Activated CD8-positive, alpha-beta memory T cell treated with anti-CD3 and anti-CD28 coated beads for 24 hours (primary cell): ENCODE data around the gene TRIM72.
"Not testable (repeated sequence)": the region's sequence is repeated elsewhere in the genome, so short reads cannot be mapped to it uniquely, and the experiment has no call there.

Experiments used
- DNase-seq: peaks from one replicate; pipeline ENCODE4 v3.0.0-alpha.2; 2020

Gene TRIM72

DNA sequence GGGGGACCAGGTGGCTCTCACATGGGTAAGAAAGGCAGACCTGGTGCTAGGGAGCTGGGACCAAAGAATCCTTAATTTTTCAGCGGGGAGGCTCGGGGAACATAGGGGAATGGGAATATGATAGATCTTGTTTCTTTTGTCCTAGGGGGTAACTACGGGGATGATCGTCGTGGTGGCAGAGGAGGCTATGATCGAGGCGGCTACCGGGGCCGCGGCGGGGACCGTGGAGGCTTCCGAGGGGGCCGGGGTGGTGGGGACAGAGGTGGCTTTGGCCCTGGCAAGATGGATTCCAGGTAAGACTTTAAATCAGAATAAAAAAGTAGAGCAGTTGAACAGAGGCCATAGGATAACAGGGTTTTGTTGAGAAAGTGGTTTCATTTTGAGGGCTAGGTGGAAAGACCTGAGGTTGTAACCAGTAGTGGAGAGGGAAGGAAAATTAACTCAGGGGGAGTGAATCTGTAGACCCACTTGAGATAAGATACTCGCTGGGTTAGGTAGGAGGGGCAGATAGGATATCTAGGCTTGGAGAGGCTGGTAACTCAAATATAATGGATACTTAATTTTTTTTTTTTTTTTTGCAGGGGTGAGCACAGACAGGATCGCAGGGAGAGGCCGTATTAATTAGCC lies 23.0 kb upstream of the TRIM72 start:
- no peak for DNase-seq

DNA sequence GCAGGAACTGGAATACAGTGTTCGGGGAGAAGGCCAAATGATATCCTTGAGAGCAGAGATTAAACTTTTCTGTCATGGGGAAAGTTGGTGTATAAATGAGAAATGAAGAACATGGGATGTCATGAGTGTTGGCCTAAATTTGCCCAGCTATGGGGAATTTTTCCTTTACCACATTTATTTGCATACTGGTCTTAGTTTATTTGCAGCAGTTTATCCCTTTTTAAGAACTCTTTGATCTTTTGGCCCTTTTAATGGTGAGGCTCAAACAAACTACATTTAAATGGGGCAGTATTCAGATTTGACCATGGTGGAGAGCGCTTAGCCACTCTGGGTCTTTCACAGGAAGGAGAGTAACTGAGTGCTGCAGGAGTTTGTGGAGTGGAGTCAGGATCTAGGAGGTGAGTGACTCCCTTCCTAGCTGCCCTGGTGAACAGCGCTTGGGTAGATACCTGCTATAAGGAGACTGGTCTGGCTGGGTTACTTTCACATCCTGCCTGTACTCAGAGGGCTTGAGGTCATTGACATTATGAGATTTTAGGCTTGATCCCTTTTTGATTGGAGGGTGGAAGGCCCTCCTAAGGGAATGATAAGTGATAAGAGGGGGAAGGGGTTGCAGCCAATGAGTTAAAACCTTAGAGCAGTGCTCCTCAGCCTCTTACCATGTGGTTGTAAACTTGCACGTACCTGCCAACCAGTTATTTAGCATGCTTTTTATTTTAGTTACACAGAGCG lies 22.1 kb upstream of the TRIM72 start:
- DNase-seq, result no peak

DNA sequence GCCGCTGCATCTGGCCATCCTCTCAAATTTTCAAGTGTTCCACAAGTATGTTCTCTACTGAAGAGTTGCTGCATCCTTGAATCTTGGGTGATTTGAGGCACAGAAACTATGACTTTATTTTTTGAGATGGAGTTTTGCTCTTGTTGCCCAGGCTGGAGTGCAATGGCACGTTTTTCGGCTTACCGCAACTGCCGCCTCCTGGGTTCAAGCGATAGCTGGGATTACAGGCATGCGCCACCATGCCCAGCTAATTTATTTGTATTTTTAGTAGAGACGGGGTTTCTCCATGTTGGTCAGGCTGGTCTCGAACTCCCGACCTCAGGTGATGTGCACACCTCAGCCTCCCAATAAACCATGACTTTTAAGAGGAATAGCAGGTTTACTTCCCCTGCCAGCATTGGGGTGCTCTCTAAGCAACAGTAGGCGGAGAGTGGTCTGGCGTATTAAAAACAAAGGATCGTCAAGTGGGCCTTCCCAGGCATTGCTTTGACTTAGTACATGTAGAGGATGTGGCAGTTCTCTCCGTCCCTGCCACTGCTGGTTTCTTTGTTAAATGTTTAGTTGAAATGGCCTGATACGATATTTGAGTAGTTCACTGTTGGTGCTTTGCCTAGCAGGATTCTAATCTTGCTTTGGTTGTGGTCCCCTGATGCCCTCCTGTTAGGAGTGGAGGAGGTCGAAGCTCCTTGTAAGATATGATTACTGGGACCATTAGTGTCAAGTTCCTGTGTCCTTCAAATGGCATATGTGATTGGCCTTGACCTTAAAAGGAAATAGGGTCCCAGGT lies 20.9 kb upstream of the TRIM72 start:
- no peak for DNase-seq

DNA sequence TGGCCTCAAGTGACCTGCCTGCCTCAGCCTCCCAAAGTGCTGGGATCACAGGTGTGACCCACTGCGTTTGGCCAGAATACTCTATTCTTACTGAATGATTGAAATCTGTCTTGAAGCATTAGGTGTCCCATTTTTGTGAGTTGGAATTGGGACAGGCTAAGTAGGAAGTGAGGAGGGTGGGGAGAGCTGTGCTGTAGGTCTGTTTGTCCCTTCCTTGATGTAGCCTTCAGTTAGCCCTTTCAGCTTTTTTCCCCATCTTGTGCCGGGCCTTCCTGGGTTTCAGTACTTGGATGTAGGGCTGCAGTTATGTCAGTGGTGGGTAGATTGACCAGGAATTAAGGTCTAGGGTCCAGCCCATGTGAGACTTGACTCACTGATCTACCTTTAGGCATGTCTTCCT lies 20.0 kb upstream of the TRIM72 start:
- no peak for DNase-seq

DNA sequence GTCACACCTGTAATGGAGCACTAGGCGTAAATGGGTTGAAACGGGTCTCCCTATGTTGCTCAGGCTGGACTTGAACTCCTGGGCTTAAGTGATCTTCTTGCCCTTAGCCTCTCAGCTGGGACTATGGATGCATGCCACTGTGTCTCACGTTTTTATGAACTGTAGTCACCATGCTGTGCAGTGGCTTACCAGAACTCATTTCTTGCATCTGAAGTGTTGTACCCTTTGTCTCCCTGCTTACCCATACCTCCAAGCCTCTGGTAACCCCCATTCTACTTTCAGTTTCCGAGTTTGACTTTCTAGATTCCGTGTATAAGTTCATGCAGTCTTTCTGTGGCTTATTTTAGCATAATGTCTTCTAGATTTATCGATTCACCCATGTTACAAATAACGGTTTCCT lies 19.0 kb upstream of the TRIM72 start:
- no peak for DNase-seq

DNA sequence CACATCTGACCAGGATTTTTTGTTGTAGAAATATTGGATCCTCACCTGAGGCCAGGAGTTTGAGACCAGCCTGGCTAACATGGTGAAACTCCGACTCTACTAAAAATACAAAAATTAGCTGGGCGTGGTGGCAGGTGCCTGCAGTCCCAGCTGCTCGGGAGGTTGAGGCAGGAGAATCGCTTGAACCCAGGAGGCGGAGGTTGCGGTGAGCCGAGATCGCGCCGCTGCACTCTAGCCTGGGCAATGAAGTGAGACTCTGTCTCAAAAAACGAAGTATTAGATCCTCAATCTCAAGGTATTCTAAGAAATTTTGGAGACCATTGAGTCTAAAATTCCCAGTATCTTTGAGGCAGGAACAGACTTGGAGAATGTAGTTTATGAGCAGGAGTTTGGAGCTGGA lies 18.1 kb upstream of the TRIM72 start:
- DNase-seq, result not testable (repeated sequence)

DNA sequence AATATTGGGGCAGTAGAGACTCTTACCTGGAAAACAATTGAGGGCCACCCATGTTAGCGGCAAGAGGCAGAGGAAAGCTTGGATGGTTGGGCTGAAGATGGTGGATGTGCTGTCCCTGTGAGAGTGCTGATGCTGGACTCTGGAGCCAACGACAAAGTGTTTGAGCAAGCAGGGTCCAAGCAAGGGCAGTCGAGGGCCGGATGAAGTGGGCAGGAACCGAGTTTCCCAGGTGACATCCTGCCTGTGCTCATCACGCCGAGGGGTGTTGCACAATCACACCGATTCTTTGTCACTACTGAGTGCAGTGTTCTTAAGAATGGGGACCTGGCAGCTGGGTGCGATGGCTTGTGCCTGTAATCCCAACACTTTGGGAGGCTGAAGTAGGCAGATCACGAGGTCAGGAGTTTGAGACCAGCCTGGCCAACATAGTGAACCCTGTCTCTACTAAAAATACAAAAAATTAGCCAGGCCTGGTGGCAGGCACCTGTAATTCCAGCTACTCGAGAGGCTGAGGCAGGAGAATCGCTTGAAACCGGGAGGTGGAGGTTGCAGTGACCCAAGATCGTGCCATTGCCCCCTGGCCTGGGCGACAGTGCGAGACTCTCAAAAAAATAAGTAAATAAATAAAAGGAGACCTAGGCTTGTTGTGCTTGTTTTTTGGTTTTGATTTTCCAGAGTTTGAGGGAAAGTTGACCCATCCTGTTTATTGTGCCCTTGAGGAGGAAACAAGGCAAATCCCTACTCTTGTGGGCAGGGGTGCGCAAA lies 17.4 kb upstream of the TRIM72 start:
- DNase-seq, result no peak

DNA sequence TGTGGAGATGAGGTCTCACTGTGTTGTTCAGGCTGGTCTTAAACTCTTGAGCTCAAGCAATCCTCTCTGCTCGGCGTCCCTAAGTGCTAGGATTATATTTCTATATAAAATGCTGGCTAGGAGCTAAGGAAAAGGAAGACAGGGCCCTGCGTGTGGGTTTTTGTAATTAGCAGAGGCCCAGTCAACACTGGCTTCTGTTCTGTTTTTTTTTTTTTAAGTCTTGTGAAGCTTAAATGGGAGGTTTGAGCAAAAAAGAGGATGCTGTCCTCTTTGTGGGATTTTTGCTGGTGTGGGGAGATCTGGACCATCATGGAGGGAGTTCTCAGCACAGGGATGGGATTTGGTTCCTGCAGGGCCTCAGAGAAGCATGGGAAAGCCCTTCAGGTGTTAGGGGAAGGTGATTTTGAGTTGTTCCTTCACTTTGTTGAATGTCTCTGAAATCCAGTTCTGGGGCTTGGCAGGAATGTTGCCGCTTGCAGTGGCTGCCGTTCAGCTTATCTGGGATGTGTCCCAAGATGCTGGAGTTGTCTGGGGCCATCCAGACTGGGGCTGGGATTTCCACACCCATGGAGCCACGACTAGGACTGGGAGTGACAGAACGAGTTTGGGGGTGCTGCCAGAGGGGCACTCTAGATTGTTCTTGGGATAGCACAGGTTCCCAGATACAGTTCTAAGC lies 15.6 kb upstream of the TRIM72 start:
- DNase-seq, result no peak

DNA sequence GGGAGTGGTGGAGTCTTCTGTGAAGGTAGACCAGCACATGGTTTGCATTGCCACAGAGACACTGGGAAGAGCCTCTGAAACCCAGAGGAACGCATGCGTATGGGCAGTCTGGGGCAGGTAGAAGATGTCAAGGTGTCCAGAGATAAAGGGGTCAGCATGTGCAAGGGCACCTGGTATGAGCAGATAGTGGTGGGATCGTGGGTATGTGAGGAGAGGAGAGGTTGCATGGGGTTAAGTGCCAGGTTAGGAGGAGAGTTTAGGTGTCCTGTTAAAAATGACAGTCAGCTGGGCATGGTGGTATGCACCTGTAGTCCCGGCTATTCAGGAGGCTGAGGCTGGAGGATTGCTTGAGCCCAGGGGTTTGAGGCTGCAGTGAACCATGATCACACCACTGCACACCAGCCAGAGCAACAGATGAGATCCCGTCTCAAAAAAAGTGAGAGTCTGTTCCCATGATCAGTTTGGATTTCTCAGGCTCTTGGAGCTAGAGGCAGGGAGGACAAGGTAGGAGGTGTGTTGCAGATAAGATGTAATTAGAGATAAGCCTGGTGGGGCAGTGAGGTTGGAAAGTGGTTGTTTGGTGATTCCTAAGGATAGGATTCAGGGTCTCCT lies 14.4 kb upstream of the TRIM72 start:
- no peak for DNase-seq

DNA sequence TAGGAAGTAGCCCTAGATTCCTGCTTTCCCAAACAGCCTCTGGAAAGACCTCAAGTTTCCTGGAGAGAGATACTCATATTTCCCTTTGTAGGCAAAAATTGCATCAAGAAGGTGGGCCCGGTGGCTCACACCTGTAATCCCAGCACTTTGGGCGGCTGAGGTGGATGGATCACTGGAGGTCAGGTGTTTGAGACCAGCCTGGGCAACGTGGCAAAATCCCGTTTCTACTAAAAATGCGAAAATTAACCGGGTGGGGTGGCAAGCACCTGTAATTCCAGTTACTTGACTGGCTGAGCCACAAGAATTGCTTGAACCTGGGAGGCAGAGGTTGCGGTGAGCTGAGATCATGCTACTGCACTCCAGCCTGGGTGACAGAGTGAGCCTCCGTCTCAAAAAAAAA lies 13.8 kb upstream of the TRIM72 start:
- DNase-seq, result not testable (repeated sequence)

DNA sequence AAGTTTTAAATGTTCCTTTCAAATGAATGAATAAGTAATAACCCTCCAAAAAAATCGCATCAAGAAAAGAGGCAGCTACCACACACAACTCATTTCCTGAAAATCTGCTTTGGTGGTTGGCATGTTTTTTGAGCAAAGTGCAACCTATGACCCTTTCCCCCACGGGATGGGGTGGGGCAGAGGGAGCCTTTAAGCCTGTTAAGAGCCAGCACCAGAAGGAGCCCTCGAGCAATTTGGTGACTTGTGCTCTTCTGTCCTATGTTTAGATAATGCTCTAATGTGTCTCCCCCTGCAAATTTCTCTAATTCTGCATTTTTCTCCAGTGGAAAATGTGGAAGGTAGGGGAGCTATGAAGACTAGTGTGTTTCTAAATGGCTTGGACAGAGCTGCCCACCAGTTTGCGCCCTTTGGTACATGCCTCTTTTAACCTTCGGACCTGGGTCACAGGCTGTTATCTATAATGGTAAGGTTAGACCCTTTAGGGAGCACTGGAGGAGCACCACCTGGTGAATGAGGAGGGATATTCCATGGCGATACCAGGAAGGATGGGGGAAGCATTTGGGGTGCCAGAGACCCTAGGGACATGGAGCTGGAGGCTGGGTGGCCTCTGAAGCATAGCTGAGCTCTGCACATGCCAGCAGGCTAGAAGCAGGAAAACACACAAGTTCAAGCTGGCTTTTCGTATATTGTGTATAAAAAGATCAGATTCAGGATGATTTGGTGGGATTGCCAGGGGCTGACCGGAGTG lies 12.9 kb upstream of the TRIM72 start:
- no peak for DNase-seq

DNA sequence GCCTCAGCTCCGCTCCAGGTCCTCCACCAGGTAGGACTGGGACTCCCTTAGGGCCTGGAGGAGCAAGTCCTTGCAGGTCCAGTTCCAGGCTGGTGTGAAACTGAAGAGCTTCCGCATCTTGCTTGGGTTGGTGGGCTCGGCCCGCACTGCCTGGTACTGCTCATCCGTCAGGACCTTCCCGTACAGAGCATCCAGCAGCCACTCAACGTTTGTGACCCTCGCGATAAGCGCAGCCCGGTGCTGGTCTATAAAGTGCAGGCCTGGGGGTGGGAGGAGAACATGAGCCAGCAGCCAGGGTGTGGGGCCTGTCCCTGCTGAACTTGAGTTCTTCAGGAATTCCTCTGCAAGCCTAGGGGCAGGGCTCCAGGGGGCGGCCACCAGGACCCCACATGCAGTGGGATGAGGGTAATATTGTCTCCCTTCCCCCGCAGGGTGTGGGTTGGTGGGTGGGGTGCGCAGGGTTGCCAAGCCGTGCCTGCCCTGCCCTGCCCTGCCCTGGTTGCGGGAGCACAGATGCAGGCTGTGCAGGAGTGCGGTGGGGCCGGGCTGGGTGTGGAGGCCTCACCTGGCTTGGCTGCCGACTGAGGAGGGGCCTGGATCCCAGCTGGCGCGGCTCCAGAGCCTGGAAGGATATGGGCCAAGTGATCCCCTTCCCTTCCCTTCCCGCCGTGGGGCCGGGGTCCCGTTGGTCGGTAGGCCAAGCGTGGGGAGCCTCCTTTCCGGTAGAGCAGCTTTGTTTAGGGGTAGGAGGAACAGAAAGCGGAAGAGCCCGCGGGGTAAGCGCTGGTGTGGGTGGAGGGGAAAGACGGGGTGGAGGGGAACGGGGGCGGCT lies 12.1 kb upstream of the TRIM72 start:
- peak; percentile 75 for DNase-seq

DNA sequence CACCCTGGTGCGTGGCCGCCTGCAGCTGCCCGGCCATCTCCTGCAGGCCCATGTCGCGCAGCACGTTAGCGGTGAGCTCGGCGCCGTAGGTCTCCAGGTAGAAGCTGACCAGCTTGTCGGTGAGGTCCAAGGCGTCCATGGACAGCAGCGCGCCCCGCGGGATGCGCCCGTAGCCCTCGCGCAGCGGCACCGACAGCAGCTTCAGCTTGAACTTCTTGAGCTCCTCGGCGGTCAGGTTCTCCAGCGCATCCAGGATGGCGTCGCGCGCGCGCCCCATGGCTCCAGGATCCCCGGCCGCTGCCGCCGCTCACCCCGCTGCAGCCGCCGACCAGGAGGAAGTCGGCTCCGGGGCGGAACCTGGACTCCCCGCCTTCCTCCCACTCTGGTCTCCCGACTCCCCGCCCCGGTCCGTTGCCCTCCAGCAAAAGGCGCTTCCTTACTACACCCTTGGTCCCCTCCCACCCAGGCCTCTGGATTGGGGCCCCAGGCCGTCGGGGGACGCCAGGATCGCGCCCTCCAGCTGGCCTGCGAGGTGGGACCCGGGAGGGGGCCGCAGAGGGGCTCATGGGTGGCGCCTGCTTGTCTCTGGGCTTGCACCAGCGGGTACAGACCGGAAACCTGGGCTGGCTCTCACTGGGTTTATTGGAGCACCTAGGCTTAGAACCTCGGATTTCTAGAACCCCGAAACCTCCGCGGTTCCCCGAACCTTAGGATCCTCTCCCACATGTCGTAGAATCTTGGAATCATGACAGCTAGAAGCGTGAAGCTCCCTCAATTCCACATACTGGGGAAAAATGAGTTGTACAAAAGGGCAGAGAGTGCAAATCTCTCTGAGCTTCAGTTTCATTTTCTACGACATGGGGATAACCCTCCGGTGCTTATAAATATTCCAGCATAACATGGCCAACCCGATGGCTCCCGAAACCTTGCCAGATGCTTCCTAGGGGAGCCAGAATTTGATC lies 11.2 kb upstream of the TRIM72 start, which contains the start of gene PYCARD:
Gene PYCARD (minus strand): TSS at position 347 of the 962 bp plus-strand sequence. CDS start 70 bp downstream, at position 277.
- DNase-seq, result peak; percentile 70

DNA sequence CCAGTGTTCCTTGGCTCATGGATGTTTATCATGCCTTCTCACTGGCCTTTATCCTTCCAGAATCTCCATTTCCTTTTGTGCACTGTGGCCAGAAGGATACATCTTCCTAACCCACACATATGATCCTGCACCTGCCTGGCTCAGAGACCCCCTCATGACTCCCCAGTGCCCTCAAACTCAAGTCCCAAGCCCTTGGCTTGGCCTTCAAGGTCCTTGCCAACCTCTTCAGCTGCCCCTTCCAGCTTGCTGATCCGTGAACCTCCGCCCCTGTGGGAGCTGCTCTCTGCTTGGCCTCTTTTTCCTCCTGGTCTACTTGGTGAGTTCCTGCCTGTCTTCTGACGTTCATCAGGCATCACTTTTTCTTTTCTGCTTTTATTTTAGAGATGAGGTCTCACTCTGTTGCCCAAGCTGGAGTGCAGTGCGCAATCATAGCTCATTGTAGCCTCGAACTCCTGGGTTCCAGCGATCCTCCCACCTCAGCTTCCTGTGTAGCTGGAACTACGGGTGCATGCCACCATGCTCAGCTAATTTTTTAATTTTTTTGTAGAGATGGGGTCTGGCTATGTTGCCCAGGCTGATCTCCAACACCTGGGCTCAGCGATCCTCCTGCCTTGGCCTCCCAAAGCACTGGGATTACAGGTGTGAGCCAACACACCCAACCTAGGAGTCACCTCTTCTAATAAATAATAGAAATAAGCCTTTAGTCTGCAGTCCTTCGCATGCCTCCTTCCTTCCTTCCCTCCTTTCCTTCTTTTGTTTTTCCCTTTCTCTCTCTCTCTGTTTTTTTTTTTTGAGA lies 8.8 kb upstream of the TRIM72 start:
- DNase-seq, result no peak

DNA sequence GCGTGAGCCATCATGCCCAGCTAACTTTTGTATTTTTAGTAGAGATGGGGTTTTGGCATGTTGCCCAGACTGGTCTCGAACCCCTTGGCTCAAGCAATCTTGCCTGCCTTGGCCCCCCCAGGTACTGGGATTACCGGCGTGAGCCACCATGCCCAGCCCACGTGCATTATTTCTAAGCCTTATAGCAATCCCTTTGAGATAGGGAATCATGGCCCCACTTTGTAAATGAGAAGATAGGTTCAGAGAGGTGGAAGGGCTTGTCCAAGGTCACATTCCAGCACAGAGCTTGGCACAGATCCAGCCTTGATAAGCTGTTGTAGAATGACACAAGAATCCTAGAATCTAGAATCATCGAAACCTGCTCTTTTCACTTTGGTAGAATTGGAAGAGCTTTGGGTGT lies 7.1 kb upstream of the TRIM72 start:
- DNase-seq, result no peak

DNA sequence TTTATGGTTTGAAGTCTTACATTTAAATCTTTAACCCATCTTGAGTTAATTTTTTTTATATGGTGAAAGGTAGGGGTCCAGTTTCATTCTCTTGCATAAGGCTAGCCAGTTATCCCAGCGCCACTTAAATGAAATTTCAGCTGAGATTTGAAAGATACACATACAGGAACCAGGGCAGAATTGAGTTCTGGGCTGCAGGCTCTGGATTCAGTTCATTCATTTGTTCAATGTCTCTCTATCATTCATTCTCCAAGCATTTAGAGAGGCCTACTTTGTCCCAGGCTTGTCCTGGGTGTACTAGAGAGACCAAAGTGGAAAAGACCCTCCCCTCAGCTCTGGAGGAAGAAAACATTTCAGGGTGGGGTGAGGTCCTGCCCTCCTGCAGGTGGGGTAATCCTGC lies 577 bp upstream of the TRIM72 start:
- no peak for DNase-seq

DNA sequence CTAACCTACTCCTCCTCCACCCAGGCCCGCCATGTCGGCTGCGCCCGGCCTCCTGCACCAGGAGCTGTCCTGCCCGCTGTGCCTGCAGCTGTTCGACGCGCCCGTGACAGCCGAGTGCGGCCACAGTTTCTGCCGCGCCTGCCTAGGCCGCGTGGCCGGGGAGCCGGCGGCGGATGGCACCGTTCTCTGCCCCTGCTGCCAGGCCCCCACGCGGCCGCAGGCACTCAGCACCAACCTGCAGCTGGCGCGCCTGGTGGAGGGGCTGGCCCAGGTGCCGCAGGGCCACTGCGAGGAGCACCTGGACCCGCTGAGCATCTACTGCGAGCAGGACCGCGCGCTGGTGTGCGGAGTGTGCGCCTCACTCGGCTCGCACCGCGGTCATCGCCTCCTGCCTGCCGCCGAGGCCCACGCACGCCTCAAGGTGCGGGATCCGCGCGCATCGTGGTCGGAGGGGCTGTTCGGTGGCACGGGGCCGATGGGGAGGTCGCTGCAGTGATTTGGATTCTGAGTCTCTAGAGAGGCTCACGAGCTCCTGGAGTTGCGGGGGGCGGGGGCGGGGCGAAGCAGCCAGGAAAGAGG lies 878 bp downstream of the TRIM72 start:
- DNase-seq, result no peak
